GM13976 (cell line): Measurements from ENCODE around the gene WDR54.

Experiments
- DNase-seq: peaks from one replicate; pipeline ENCODE4 v3.0.0; 2012; ENCODE audit warnings: low spot score
- CTCF ChIP-seq: IDR thresholded peaks from 2 replicates; pipeline ENCODE4 v1.5.1; 2012; ENCODE audit warnings: borderline replicate concordance, mild to moderate bottlenecking; ENCODE audit not compliant: insufficient read depth; ENCODE audit errors: extremely low read depth, missing control alignments, control extremely low read depth
- in situ Hi-C: fragments of 300-500 bp; cut with MboI; formaldehyde crosslinking; loops from one replicate; pipeline ENCODE4 v1.12.0; 2022; ENCODE audit warnings: low sequenced_read_pairs, mixed read lengths, inconsistent platforms; ENCODE audit not compliant: unreplicated experiment

WDR54 gene

GRCh38 chr2:74379851-74380789 is 41.4 kb upstream of the WDR54 start, which contains the start of gene DCTN1:
Gene DCTN1 (minus strand): TSS chr2:74380311. CDS start chr2:74380037, 274 bp downstream.
- TF ChIP-seq CTCF: no peak
- no peak for DNase-seq
- in situ Hi-C loops: no loop called here

- DNase-seq: no peak
- in situ Hi-C loops: no loop called here
- no peak for TF ChIP-seq CTCF
Observed at GRCh38 chr2:74381751-74382150, 39.8 kb upstream of the WDR54 start.

- no peak for DNase-seq
- in situ Hi-C loops: no loop called here
- TF ChIP-seq CTCF: no peak
Observed at GRCh38 chr2:74383254-74383653, 38.3 kb upstream of the WDR54 start.

GRCh38 chr2:74384051-74384450 is 37.5 kb upstream of the WDR54 start:
- no peak for TF ChIP-seq CTCF
- DNase-seq: no peak
- in situ Hi-C loops: no loop called here

- TF ChIP-seq CTCF: no peak
- in situ Hi-C loops: no loop called here
- no peak for DNase-seq
Observed at GRCh38 chr2:74385396-74385795, 36.1 kb upstream of the WDR54 start.

GRCh38 chr2:74387346-74387745 is 34.2 kb upstream of the WDR54 start:
- DNase-seq: no peak
- TF ChIP-seq CTCF: no peak
- in situ Hi-C loops: no loop called here
